8988T (cell line): Measurements from ENCODE around the gene CDH11.

Experiments used
- DNase-seq: peaks from one replicate; pipeline ENCODE4 v3.0.0; 2011

CDH11 gene

GRCh38 chr16:65121870-65122723 lies at the start of gene CDH11:
Gene CDH11 (minus strand): TSS chr16:65122063. CDS start chr16:65004869, 117,194 bp downstream.
- DNase-seq = no peak

- no peak for DNase-seq
These were observed 32.5 kb upstream of the CDH11 start for GRCh38 chr16:65154321-65154720.

DNA sequence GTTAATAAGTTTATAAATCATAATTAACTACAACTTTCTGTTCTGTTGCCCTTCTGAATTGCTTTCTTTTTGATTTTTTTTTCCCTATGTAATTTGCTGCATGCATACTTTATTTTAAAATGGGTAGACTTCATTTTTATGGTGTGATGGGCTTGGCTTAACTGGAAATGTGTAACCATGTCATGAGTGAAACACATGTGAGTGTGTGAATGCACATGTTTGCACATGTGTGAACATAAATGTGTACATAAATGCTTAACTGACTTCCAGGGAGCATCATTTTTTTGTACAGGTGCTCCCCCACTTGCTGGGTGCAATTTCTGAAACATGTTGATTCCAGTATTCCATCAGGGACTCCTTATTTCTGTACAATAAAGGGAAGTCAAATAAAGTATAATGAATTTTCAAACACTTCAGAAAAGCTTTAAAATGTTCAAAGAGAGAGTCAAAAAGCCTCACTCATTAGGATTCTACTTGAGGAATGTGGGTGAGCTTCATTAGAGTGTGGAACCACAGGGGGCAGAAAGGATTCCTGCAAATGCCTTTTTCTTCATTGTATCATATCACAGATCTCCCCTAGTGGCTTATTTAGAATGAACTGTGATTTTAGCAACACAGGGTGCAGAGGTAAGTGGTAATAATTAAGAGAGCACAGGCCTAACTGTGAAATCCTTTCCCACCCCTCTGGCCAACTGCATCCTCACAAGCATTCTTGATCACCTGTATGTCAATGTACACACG lies 31.7 kb upstream of the CDH11 start:
- DNase-seq = no peak

GRCh38 chr16:65148804-65149203 lies 26.9 kb upstream of the CDH11 start:
- DNase-seq = no peak

- DNase-seq = no peak
These were observed 20.4 kb upstream of the CDH11 start for GRCh38 chr16:65142276-65142675.

DNA sequence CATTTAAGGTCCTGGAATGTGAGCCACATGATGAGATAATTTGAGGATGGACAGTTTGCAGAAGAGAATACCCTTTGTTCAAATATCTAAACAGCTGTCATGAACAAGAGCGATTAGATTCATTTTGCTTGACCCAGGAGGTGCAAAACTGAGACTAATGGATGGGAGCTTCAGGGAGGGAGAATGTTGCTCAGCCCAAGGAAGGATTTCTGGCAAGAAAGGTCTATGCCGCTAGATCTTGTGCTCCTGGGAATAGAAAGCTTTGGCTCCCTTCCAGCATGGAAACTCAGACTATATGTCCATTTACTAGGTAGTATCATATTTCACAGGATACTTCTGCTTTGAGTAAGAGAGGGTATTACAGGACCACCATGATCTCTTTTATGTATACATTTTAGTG lies 14.8 kb upstream of the CDH11 start:
- DNase-seq = no peak

- DNase-seq = no peak
These were observed 5.2 kb upstream of the CDH11 start for GRCh38 chr16:65126845-65127624.

DNA sequence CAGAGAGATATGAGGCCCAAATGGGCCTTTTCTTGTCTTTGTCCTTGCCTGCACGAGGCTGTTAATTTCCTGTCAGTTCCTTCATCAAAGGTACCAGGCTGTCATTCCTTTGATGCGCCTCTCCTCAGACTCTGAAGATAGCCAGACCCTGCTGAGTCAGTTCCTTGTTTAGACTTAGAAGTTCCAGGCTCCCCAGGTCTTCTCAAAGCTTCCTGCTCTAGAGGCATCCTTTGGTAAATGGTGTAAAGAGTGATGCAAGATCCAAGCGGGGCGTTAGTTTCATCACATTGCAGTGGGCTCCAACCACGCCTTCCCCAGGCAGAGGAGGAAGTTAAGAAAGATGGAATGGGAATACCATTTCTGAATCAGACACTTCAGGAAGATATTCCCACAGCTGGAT lies 4.0 kb upstream of the CDH11 start:
- DNase-seq = no peak

GRCh38 chr16:65125322-65125721 lies 3.5 kb upstream of the CDH11 start:
- DNase-seq = no peak

DNA sequence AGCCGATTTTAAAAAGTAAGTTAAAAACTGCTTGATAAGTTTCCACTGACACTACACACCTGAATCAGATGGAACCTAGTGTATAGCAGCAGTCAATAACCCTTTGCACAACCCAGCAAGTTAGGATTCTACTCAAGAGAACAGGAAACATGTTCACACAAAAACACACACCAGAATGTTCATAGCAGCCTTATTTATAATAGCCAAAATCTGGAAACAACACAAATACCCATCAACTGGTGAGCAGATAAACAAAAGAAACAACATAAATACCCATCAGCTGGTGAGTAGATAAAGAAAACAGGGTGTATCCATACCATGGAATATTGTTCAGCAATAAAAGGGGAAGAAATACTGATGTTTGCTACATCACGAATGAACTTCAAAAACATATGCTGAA lies 2.7 kb upstream of the CDH11 start:
- no peak for DNase-seq

- no peak for DNase-seq
These were observed 2.3 kb upstream of the CDH11 start for GRCh38 chr16:65124212-65124548.

GRCh38 chr16:65123396-65124211 lies 1.7 kb upstream of the CDH11 start:
- DNase-seq = no peak

DNA sequence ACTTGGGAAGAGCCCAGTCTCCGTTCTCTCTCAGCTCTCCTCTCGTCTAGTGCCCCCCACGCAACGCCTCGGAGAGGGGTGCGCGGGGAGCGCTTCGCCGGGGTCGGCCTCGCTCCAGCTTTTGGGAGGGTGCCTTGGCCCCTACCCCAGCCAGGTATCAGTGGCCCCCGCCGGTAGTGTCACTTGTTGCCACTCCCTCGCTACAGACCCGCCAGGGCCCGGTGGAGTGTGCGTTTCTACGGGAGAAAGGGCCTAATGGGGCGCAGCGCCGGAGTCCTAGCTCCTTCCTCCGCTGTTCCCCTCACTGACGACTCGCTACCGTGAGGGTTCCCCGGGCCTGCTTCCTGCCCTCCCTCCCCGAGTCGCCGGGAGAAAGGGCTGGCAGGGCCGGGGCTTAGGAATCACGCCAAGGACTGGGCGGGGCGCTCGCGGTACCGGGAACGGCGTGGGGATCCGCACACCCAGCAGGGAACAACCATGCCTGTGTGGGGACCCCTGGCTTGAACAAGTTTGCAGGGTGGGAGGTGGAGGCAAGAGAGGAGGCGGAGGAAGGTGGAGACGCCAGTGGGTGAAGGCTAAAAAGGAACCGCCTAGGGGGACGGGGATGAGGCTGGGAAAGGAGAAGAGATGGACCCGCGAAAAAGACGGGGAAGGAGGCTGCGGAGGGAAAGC lies 997 bp upstream of the CDH11 start:
- DNase-seq = no peak

- no peak for DNase-seq
These were observed 787 bp downstream of the CDH11 start for GRCh38 chr16:65120831-65121721.

- DNase-seq = no peak
These were observed 1.4 kb downstream of the CDH11 start for GRCh38 chr16:65120461-65120830.

DNA sequence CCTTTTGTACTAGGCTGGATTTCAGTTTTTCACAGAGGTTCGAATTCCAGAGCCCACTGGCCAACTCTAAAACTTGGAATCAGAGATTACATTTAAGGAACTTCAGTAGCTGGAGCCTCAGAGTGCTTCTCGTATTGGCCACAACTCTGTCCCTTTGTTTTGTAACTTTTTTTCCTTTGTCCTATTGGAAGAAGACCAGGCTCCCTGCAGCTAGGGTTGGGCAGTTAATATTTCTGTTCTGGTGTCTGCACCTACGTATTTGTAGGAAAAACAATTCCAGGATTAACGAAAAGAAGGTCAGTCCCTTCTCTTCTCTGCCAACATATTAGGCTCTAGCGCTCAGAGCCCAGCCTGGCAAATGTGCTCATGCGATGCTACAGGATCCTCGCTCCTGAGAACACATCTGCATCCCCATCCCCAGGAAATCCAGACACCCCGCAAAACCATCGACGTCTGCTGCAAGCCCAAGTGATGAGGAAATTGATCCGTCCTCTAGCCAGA lies 1.9 kb downstream of the CDH11 start:
- DNase-seq = no peak

DNA sequence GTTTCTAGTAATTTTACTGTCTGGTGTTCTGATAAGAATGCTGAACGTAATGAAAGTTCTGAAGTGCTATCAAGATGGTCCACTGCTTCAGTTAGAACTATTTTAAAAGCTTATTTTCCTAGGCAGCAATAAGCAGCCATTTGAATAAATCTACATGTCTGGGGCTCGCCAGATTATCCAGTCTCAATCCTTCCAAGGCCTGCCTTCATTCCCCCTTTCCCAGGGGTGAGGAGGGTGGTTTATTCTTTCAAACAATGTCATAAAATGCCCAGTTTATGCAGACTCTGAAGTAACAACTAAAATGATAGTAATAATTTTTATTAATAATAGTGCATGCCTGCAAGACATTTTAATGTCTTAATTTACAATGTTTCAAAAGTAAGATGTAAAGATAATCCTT lies 2.4 kb downstream of the CDH11 start:
- no peak for DNase-seq

GRCh38 chr16:65118871-65119270 lies 3.0 kb downstream of the CDH11 start:
- no peak for DNase-seq

GRCh38 chr16:65117811-65118448 lies 3.9 kb downstream of the CDH11 start:
- DNase-seq = no peak

- DNase-seq = no peak
These were observed 4.9 kb downstream of the CDH11 start for GRCh38 chr16:65116818-65117430.
